ENCODE results near the gene CD48.

- TF ChIP-seq, protein P1, sequence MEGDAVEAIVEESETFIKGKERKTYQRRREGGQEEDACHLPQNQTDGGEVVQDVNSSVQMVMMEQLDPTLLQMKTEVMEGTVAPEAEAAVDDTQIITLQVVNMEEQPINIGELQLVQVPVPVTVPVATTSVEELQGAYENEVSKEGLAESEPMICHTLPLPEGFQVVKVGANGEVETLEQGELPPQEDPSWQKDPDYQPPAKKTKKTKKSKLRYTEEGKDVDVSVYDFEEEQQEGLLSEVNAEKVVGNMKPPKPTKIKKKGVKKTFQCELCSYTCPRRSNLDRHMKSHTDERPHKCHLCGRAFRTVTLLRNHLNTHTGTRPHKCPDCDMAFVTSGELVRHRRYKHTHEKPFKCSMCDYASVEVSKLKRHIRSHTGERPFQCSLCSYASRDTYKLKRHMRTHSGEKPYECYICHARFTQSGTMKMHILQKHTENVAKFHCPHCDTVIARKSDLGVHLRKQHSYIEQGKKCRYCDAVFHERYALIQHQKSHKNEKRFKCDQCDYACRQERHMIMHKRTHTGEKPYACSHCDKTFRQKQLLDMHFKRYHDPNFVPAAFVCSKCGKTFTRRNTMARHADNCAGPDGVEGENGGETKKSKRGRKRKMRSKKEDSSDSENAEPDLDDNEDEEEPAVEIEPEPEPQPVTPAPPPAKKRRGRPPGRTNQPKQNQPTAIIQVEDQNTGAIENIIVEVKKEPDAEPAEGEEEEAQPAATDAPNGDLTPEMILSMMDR (IDR thresholded peaks at IDR 0.05) = no peak
- TF ChIP-seq EP300 (IDR thresholded peaks at IDR 0.05) = no peak
Measured at GRCh38 chr1:160741092-160741501, 29.5 kb upstream of the CD48 start.

Data from upper lobe of left lung (tissue), 4 donors.